Stimulated activated CD8-positive, alpha-beta memory T cell treated with anti-CD3 and anti-CD28 coated beads, Interleukin-7, amount 100 ng/mL, for 1 hour (primary cell): Measurements from ENCODE around the gene FZR1.
"Not testable (repeated sequence)": the region's sequence is repeated elsewhere in the genome, so short reads cannot be mapped to it uniquely, and the experiment has no call there.

Experiments
- DNase-seq, 2 donors: peaks; one replicate each; pipeline ENCODE4 v3.0.0-alpha.2; 2020; ENCODE audit warnings: low read depth in 2 of 2

The FZR1 gene

GRCh38 chr19:3547301-3547731 is 41.2 kb downstream of the FZR1 start:
- no peak for DNase-seq

GRCh38 chr19:3547767-3548282 is 41.7 kb downstream of the FZR1 start:
- DNase-seq: no peak

- no peak for DNase-seq
These were observed 42.5 kb downstream of the FZR1 start for GRCh38 chr19:3548606-3549005.

- no peak for DNase-seq
These were observed 43.7 kb downstream of the FZR1 start for GRCh38 chr19:3549816-3550215.

- no peak for DNase-seq
These were observed 45.1 kb downstream of the FZR1 start for GRCh38 chr19:3550947-3551791.

- DNase-seq: no peak
These were observed 45.6 kb downstream of the FZR1 start for GRCh38 chr19:3551792-3552095.

- no peak for DNase-seq
These were observed 48.4 kb downstream of the FZR1 start for GRCh38 chr19:3554254-3555083.

GRCh38 chr19:3555653-3556422 is 49.7 kb downstream of the FZR1 start:
- no peak for DNase-seq

- DNase-seq: no peak
These were observed 50.4 kb downstream of the FZR1 start for GRCh38 chr19:3556423-3556977.

- peak; percentile 43 to 45 for DNase-seq
These were observed 50.9 kb downstream of the FZR1 start for GRCh38 chr19:3556978-3557460.

GRCh38 chr19:3557461-3558248 is 51.5 kb downstream of the FZR1 start, which contains the start of gene MFSD12:
TSS of gene MFSD12 (minus strand) at chr19:3557586. CDS start at chr19:3557403, 183 bp downstream.
- DNase-seq: peak; percentile 91 to 94

- DNase-seq: no peak
These were observed 57.8 kb downstream of the FZR1 start for GRCh38 chr19:3563709-3564524.

- DNase-seq: no peak
These were observed 59.0 kb downstream of the FZR1 start for GRCh38 chr19:3565139-3565538.

- DNase-seq: not testable (repeated sequence)
These were observed 63.9 kb downstream of the FZR1 start for GRCh38 chr19:3570042-3570441.

GRCh38 chr19:3570606-3571011 is 64.5 kb downstream of the FZR1 start:
- no peak for DNase-seq

- peak; percentile 98 to 99 for DNase-seq
These were observed 66.2 kb downstream of the FZR1 start for GRCh38 chr19:3572132-3572854.

- no peak for DNase-seq
These were observed 66.7 kb downstream of the FZR1 start, which contains the start of gene HMG20B for GRCh38 chr19:3572855-3573161. TSS of gene HMG20B (plus strand) at chr19:3572944. CDS start at chr19:3573310, 366 bp downstream.

GRCh38 chr19:3573162-3573857 is 67.2 kb downstream of the FZR1 start:
- no peak for DNase-seq
